Testis (tissue), 3 donors: ENCODE results near the gene RILPL1. TPM values are rescaled to one million over a fixed set of nuclear protein-coding genes. Genes with fewer than 3 reads are reported as not detected.

Source experiments
- DNase-seq: peaks from one replicate; pipeline ENCODE4 v3.0.0-alpha.2; 2019
- H3K27ac ChIP-seq, 2 donors: fragments of 200-600 bp; sonication (generic); one replicate each; pipeline ENCODE4 v1.5.1; 2019
- H3K27me3 ChIP-seq: fragments of 200-600 bp; sonication (generic); one replicate; pipeline ENCODE4 v1.5.1; 2019
- H3K36me3 ChIP-seq: fragments of 200-600 bp; sonication (generic); one replicate; pipeline ENCODE4 v1.5.1; 2017; ENCODE audit warnings: low read depth; ENCODE audit errors: missing control alignments
- H3K4me1 ChIP-seq: fragments of 200-600 bp; sonication (generic); one replicate; pipeline ENCODE4 v1.5.1; 2019
- H3K4me3 ChIP-seq, 2 donors: fragments of 200-600 bp; sonication (generic); one replicate each; pipeline ENCODE4 v1.5.1; 2017 to 2019
- H3K9me3 ChIP-seq: fragments of 200-600 bp; sonication (generic); one replicate; pipeline ENCODE4 v1.5.1; 2017
- POLR2A ChIP-seq: fragments of 450-650 bp; IDR thresholded peaks from one replicate; pipeline ENCODE4 v1.6.1; 2017; ENCODE audit warnings: antibody characterized with exemption, mild to moderate bottlenecking, moderate library complexity
- WGBS, 2 donors: methylation state at CpG; one replicate each; pipeline ENCODE4 v1.1.5; 2018; 5-methylcytosine and 5-hydroxymethylcytosine counted together
- intact Hi-C: fragments of 100-400 bp; cut with DNase I; formaldehyde crosslinking; loops from one replicate; pipeline ENCODE4 v1.15.1; 2023; ENCODE audit warnings: low total_unique reads
- polyA plus RNA-seq: library from polyadenylated mRNA; stranded (reverse); fragments of 350-450 nt; fragmentation: Illumina TruSeq; extraction: RNeasy Lipid Tissue Mini Kit (QIAGEN cat#74804); gene quantifications from one replicate; pipeline ENCODE4 v1.2.3, GENCODE V29; 2014; ENCODE audit warnings: low read depth, low replicate concordance; ENCODE audit not compliant: insufficient read depth
- total RNA-seq, 2 donors: library from RNA; depleted of rRNA; stranded (reverse); fragments of >200 nt; gene quantifications; one replicate each; pipeline ENCODE4 v1.2.3, GENCODE V29; 2016
- TF ChIP-seq, protein P1 (sequence below), 3 experiments: fragments of 450-650 bp in 2 of 3; fragments of 200-600 bp in 1 of 3; sonication (generic) in 1 of 3; IDR thresholded peaks; one replicate each; pipeline ENCODE4 v1.5.1; 2016 to 2019; ENCODE audit warnings: antibody characterized with exemption in 3 of 3, mild to moderate bottlenecking in 2 of 3, moderate library complexity in 1 of 3

Gene RILPL1
- total and polyA plus RNA-seq, 3 donors from 2014 or later, result 14.8 to 20.9 (median 16.8) TPM

DNA sequence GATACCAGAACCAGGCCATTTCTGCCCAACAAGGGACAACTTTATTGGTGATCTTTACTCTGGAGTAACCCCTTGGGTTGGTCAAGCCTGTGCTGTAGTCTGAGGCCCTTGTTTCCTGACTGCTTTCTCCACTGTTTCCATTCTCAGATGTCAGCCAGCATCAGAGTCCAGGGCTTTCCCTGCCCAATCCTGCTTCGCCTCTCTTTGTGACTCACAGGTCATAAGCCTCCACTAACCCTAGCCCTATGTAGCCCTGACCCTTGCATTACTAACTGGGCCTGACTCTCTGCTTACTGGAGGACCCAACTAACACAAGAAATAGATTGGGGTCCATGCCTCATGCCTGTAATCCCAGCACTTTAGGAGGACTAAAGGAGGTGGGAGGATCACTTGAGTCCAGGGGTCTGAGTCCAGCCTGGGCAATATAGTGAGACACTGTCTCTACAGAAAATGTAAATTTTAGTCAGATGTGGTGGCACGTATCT lies 84.2 kb downstream of the RILPL1 start:
- peaks cover 13% of the 10 kb centered on the region for H3K4me1 ChIP-seq
- intact Hi-C loops, result no loop called here
- 79 to 88% methylated on average over 2 of the region's 2 CpGs for WGBS, 2 donors
- no peak for DNase-seq
- no peaks in the 10 kb centered on the region for H3K36me3 ChIP-seq
- H3K27me3 ChIP-seq, result no peaks in the 10 kb centered on the region
- TF ChIP-seq POLR2A, result no peak
- TF ChIP-seq, protein P1, sequence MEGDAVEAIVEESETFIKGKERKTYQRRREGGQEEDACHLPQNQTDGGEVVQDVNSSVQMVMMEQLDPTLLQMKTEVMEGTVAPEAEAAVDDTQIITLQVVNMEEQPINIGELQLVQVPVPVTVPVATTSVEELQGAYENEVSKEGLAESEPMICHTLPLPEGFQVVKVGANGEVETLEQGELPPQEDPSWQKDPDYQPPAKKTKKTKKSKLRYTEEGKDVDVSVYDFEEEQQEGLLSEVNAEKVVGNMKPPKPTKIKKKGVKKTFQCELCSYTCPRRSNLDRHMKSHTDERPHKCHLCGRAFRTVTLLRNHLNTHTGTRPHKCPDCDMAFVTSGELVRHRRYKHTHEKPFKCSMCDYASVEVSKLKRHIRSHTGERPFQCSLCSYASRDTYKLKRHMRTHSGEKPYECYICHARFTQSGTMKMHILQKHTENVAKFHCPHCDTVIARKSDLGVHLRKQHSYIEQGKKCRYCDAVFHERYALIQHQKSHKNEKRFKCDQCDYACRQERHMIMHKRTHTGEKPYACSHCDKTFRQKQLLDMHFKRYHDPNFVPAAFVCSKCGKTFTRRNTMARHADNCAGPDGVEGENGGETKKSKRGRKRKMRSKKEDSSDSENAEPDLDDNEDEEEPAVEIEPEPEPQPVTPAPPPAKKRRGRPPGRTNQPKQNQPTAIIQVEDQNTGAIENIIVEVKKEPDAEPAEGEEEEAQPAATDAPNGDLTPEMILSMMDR (IDR thresholded peaks at IDR 0.05), result no peak
- H3K4me3 ChIP-seq, result no peak overlapping the region
- no peaks in the 10 kb centered on the region for H3K9me3 ChIP-seq
- H3K27ac ChIP-seq, result no peak overlapping the region

DNA sequence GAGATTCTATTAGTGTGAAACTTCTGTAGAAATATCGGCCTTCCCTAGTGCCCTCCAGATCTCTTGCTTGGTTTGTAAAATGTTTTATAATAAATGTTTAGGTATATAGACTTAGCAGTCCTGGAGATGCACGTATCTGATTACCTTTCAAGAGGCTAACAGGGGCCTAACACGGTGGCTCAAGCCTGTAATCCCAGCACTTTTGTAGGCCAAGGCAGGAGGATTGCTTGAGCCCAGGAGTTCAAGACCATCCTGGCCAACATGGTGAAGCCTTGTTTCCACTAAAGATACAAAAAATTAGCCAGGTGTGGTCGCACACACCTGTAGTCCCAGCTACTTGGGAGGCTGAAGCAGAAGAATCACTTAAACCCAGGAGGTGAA lies 87.2 kb downstream of the RILPL1 start:
- no peak for TF ChIP-seq POLR2A
- TF ChIP-seq, protein P1 (IDR thresholded peaks at IDR 0.05), result no peak
- WGBS, 2 donors, result 45 to 54% methylated on average over 4 of the region's 4 CpGs
- Histone ChIP-seq H3K27me3 (no peaks in the 10 kb centered on the region), H3K9me3 (no peaks in the 10 kb centered on the region), H3K4me3 (no peak overlapping the region), H3K4me1 (peaks cover 13% of the 10 kb centered on the region), H3K36me3 (no peaks in the 10 kb centered on the region), H3K27ac (peak overlapping the region in 1 of 2 donors; percentile 72)
- intact Hi-C loops, result no loop called here
- no peak for DNase-seq

DNA sequence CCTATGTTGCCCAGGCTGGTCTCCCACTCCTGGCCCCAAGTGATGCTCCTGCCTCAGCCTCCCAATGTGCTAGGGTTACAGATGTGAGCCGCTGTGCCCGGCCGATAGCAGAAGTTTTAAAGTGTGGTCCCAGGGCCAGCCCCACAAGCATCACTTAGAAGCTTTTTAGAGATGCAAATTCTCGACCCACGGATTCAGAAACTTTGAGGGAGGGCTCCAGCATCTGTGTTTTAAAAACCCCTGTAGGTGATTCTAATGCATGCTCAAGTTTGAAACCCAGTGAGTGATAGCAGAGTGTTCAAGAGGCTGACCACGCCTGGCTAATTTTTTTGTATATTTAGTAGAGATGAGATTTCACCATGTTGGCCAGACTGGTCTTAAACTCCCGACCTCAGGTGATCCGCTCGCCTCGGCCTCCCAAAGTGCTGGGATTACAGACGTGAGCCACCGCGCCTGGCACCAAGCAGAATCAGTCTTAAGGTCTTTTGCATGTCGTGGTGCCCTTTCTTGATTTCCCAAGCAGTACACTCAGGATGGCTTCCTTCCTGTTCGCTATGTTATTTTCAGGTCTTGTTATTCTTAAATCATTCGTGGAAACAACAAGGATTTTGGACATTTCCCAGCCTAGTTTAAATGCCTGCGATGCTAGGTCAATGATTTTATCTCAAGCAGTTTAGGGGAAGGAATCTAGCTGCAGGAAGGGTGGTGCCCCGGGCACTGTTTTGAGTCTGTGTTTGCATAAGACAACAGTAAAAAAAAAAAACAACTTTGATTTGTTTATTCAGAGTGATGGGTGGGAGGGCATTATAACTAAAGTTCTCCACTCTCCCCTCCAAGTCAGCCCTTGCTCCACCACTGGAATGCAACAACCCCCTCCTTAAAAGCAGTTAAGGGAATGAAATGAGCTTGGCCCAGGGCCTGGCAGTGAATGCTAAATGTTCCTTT lies 87.9 kb downstream of the RILPL1 start:
- no peak for DNase-seq
- Histone ChIP-seq H3K36me3 (no peaks in the 10 kb centered on the region), H3K4me1 (peaks cover 13% of the 10 kb centered on the region), H3K4me3 (no peak overlapping the region), H3K27me3 (no peaks in the 10 kb centered on the region), H3K27ac (peak overlapping the region in 1 of 2 donors; percentile 72), H3K9me3 (no peaks in the 10 kb centered on the region)
- TF ChIP-seq POLR2A, result no peak
- TF ChIP-seq, protein P1 (IDR thresholded peaks at IDR 0.05), result no peak
- 47 to 53% methylated on average over 15 to 18 of the region's 18 CpGs for WGBS, 2 donors
- intact Hi-C loops, result no loop called here

DNA sequence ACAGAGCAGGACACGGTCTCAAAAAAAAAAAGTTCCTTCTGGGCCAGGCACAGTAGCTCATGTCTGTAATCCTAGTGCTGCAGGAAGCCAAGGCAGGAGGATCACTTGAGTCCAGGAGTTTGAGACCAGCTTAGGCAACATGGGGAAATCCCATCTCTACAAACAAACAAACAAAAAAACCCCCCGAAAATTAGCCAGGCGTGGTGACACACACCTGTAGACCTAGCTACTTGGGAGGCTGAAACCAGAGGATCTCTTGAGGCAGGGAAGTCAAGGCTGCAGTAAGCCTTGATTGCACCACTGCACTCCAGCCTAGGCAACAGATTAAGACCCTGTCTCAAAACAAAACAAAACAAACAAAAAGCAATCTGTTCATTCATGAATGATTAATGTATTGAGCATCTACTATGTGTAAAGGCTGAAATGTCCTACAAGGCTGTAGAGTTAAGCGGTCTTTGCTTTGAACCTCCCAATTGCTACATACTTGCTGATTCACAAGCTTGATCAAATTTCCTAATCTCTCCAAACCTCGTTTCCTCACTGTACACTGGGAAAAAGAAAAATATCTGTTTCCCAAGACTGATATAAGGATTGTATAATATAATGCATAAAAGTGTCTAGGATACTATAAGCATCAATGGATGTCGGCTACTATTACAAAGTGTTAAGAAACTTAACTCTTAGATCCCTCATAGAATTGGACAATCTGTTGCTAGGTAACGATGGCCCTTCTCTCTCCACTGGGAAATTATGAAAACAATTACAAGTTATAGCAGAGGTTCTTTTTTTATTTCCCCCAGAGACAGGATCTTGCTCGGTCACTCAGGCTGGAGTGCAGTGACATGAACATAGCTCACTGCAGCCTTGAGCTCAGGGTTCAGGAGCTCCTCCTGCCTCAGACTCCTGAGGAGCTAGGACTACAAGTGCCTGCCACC lies 89.2 kb downstream of the RILPL1 start:
- TF ChIP-seq, protein P1 (IDR thresholded peaks at IDR 0.05), result no peak
- TF ChIP-seq POLR2A, result no peak
- H3K9me3 ChIP-seq, result no peaks in the 10 kb centered on the region
- DNase-seq, result no peak
- intact Hi-C loops, result no loop called here
- peaks cover 13% of the 10 kb centered on the region for H3K4me1 ChIP-seq
- no peak overlapping the region for H3K4me3 ChIP-seq
- H3K27ac ChIP-seq, result peak overlapping the region in 1 of 2 donors; percentile 72
- no peaks in the 10 kb centered on the region for H3K36me3 ChIP-seq
- no peaks in the 10 kb centered on the region for H3K27me3 ChIP-seq
- WGBS, 2 donors, result 67 to 75% methylated on average over 8 of the region's 8 CpGs
